Activated T-cell treated with anti-CD3 and anti-CD28 coated beads for 48 hours (primary cell): ENCODE data around the gene HELZ.
"Not testable (repeated sequence)": the region's sequence is repeated elsewhere in the genome, so short reads cannot be mapped to it uniquely, and the experiment has no call there.

Experiments
- DNase-seq: peaks from one replicate; pipeline ENCODE4 v3.0.0-alpha.2; 2020; ENCODE audit warnings: low read depth

HELZ gene

DNA sequence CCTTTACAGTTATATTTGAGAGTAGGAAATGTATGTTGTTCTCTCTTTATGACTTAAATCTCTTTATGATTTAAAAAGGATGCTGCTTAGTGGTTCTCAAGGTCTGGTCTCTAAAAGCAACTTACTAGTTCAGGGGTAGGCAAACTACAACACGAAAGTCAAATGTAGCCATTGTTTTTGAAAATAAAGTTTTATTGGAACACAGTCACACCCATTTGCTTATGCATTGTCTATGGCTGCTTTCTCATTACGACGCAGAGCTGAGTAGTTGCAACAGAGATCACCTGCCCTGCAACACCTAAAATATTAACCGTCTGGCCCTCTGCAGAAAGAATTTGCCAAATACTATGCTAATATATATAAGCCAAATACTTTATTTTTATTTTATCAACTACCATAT is 58.2 kb downstream of the HELZ start:
- no peak for DNase-seq

DNA sequence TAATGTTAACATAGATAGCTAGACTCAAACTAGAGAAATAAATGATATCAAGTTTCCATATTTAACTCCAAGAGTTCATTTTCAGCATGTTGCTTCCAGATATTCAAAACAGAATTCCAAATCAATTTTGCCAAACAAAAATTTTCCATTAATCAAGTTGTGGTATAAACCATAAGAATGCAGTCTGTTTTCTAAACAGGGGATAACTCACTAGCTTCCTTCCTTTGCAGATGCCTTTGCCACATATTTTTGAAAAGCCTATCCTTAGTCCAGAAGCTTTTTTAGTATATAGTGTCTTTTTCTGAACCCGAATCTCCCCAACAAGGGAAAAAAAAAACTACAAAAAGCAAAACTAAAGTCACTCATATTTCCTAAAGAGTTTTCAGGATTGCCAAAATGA is 61.5 kb downstream of the HELZ start:
- DNase-seq, result no peak

DNA sequence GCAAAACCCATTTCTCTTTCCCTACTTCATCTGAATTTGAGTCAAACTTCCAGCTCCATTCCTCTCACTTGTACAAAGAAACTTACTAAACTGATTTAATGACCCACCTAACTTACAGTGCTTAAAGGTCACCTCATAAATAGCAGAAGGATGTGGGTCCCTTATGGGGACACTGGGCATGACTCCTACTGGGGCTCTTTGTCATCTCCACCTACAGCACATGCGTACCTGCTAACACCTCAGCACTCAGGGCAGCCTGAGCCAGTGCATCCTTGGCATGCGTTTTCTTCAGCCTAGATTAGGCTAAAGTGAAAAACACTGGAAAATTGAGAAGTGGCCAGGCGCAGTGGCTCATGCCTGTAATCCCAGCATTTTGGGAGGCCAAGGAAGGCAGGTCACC is 63.2 kb downstream of the HELZ start:
- DNase-seq, result no peak

DNA sequence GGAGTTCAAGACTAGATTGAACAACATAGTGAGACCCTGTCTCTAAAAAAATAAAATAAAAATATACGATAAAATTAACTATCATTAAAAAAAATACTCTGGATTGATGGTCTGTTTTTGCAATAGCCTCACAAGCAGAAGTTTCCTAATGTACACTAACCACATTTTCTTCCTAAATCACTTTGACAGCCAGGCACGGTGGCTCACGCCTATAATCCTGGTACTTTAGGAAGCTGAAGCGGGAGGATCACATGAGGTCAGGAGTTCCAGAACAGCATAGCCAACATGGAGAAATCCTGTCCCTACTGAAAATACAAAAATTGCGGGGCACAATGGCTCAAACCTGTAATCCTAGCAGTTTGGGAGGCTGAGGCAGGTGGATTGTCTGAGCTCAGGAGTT is 64.7 kb downstream of the HELZ start:
- no peak for DNase-seq

DNA sequence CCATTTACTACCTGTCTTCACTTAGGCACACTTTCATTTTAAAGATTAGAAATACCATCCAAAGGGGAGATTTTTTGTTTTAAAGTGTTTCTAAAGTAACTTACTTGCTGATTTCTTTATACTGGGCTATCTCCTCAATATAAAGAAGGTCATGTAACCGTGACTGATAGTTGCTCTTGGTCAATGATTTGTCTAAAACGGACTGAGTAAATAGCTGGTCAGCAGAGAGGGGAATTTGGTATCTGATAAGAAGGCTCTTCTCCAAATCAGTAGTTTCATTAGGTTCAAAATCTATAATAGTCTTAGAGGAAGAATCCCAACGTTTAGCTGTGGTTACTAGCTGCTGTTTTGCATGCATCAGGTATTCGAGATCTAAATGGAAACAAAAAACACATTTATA is 66.4 kb downstream of the HELZ start:
- no peak for DNase-seq

DNA sequence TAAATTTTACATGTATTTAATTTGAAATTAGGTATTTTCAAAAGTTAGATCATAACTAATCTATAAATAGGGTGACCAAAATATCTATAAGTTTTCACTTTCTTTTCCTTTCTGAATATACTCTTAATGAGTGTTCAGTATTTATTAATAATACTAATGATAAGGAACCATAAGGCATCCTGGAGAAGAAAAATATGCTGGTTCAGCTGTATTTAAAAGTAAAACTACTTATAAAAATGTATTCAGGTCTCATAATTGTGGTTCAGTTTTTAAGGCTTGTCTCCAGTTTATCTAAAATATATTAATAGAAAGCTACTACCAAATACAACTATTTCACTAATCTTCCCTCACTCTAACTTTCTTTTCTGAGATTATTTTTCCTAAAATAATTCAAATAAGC is 67.3 kb downstream of the HELZ start:
- no peak for DNase-seq

DNA sequence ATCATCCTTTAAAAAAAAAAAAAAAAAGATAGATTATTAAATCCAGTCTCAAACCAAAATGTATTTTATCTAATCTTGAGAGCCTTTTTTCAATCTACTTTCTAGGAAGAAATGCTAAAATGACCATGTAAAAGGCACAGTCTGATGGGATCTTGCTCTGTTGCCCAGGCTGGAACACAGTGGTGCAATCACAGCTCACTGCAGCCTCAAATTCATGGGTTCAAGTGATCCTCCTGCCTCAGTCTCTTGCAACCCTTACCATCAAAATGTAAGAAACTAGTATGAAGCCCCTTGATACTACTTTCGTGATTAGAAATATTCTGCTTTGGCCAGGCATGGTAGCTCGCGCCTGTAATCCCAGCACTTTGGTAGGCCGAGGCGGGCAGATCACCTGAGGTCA is 70.8 kb downstream of the HELZ start:
- DNase-seq, result no peak

DNA sequence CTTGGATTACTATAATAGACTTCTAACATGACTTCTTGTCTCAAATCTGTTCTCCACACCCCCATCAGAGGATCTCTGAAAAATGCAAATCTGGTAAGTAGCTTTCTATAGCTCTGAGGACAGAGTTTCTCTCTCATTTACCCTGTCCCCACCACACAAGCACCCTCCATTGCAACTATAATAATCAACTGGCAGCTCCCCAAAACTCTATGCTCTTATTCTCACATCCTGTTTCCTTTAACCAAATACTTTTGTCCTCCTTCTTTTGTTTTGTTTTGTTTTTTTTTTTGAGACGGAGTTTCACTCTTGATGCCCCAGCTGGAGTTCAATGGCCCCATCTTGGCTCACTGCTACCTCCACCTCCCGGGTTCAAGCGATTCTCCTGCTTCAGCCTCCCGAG is 73.4 kb downstream of the HELZ start:
- DNase-seq, result no peak

DNA sequence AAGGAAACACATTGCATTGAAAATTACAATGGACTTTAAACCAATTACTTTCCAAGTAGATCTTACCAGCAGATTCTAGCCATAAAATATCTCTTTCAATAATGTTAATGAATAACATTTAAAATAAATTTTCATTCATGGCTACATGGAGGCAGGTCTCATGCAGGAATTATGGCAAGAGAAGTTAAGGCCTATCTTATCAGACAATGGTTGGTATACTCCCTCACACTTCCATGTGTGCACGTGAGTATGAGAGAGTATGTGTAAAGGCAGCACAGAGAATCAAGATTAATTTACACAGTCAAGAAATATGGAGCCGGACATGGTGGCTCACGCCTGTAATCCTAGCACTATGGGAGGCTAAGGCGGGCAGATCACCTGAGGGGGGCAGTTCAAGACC is 76.5 kb downstream of the HELZ start:
- no peak for DNase-seq

DNA sequence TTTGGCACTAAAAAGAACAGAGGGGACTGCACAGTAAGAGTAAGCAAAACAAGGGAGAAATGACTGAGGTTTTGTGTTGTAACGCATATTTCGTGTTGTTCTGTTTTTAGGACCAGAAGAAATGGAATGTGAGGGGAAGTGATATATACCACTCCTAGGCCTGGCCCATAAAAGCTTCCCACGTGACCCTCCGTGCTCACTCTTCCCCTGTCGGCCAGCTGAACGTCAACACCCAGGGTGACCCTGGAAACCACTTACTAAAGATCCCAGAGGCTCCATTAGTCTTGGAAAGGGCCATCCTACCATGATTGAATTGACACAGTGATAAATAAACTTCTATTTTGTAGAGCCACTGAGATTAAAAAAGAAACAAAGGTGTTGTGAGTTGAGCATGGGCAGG is 79.8 kb downstream of the HELZ start:
- no peak for DNase-seq

DNA sequence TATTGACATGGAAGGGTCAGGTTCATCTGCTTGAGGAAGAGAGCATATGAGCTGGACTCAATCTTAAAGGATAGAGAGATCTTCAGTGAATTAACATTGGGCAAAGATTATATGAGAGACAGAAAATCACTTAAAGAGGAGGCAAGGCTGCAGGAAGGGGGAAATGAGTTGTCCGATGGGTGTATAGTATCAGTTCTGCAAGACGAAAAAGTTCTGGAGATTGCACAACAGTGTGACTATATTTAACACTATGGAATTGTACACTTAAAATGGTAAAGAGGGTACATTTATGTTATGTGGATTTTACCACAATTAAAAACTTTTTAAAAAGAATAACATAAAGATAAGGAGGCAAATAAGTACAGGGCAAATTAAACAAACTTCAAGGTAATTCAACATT is 80.7 kb downstream of the HELZ start:
- DNase-seq, result no peak

DNA sequence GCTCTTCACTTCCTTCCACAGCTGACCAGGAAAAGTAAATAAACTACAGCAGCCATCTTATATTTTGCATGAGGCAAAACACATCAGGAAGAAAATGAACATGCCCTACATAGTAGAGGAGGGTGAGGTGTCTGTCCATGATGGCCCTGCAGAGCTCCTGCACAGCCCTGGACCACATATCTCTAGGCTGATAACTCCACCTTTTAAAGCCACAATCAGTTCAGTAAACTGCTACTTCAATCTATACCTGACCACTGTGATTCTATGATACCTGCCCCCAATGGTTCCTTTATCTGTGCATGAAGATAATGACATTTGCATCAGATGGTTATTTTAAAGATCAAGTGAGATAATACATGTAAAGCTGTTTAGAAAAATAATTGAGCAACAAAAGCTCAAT is 82.2 kb downstream of the HELZ start:
- no peak for DNase-seq

DNA sequence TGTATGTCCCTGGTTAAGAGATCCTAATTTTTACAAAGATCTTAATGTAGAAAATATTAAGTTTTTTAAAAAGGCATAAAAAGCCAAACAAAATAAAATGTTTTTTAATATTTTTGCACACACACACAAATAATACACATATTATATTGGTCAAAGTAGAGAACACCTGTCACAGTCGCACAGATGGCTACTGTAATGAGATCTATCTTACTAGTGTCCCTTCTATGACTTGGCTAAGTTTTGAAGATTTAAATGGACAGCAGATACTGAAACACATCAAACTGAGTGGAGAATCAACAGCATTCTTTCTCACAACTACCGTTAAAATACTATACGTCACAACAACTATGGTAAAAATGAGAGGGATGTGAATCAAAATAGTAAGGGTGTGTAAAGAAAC is 83.4 kb downstream of the HELZ start:
- DNase-seq, result no peak

DNA sequence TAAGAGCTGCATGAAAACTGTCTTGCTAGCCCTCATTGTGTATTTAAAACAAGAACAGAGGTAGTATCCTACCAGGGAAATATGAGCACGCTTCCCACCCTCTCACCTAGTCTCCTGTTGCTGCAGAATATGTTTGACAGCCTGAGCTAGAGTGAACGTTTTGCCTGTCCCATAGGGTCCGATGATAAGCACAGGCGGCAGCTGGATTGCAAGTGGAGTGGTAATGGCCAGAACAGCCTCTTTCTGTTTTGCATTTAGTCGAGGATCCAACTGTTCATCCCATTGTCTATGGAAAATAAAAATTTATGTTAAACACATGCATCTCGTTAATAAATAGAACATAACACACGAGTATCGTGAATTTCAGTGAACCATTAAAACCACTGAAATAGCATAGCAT is 84.2 kb downstream of the HELZ start:
- DNase-seq, result no peak

DNA sequence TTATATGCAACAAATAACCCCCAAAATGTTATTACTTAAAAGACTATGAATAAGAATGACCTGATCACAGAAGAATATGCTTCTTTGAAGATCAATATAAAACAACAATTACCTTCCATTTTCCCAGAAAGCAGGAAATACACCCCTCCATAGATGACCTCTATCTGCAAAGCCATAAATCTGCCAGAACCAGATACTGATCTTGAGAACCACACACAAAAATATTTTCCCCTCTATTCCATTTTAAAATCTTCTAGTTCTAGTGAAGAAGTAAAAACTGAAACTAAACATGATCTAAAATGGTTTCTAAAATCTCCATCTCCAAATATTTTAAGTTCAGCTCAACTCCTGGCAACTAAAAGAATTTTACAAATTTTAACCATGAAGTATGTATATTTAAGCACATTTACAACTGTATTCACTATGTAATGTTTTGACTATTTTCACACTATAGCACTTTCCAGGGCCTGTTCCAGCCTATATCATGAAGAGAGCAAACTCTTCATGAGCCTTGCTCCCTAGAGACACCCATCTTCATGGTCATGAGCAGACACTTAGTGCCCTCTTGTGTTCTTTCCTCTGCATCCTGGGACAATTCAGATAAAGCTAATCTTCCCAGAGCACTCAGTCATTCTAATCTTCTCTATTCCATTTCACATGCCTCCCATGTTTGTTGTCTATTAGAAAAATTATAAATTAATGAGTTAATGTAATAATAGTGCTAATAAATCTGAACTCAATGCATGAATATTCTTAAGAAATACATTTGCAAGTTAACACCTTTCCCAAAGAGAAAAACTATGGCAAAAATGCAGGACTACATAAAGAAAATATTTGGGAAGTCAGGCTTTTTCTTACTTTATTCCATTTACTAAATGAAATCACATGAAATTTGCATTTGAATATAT is 87.0 kb downstream of the HELZ start:
- DNase-seq, result no peak

DNA sequence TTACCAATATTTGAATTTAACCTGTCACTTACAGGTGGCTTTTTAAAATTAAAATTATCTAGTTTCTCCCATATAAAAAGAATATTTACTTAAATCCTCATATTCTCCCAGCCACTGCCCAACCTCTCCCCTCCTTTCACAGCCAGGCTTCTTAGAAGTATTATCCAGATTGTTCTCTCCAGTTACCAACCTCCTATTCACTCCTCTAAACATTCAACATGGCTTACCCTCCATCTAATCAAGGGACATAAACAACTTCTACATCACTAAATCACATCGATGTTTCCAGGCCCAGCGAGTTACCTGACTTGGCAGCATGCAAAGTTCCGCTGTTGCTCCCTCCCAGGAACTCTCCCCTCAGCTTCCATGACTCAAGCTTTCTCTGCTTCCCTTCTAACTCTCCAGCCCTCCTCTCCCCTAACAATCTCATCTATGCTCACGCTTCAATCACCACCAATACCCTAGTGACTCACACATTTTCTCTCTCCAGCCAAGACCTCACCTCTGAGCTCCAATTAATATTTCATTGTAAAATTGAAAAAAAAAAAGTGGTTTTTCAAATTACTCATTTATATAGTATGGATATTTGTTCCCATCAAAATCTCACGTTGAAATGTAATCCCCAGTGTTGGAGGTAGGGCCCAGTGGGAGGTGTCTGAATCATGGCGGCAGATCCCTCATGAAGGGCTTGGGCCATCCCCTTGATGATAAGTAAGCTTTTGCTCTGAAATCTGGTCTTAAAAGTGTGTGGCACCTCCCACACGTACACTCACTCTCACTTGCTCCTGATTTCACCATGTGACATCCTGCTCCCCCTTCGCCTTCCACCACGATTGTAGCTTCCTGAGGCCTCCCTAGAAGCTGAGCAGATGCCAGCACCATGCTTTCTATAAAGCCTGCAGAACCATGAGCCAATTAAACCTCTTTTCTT is 88.5 kb downstream of the HELZ start:
- no peak for DNase-seq

DNA sequence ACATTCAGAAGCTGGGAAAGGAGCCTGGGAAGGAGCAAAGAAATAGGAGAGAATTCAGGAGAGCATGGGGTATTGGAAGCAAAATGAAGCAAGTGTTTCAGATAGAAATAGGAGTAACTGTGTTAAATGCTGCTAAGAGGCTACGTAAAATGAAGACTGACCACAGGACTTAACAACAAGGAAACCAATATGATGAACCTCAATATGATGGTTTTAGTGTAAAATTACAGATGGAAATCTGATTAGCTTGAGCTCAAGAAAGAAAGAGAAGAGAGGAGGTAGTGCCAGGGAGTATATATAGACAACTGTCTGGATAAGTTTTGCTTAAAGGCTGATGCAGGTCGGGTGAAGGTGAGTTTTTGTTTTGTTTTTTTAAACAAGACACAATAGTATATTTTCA is 92.2 kb downstream of the HELZ start:
- DNase-seq, result no peak

DNA sequence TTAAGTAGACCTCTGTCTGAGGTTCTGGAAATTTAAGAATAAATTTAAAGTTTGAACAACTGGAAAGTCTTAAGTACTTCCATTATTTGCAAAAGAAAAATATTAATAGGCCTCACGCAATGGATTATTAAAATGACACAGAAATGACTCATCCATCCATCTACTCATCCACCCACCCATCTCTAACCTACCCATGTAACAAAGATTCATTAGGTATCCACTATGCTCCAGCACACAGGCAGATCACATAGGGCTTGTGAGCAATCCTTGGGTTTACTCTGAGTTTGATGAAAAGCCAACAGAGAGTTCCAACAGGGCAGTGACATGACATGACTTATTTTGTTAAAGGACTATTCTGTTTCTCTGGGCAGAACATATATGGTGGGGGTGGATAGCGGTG is 93.3 kb downstream of the HELZ start:
- DNase-seq, result no peak

DNA sequence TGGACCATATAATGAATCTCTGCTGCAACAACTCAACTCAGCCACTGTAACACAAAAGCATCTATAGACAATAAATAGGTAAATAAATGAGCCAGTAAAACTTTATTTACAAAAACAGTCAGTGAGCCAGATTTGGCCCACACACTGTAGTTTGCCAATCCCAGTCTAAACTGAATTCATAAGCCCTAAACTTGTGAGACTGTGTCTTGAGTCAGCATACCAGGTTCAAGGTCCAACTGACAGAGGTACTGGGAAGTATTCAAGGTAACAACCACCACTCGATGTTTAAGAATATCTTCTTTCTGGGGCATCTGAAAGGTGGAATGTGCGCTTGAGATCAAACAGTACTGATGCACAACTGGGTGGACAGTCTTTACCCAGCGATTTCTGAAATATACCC is 94.2 kb downstream of the HELZ start:
- no peak for DNase-seq

DNA sequence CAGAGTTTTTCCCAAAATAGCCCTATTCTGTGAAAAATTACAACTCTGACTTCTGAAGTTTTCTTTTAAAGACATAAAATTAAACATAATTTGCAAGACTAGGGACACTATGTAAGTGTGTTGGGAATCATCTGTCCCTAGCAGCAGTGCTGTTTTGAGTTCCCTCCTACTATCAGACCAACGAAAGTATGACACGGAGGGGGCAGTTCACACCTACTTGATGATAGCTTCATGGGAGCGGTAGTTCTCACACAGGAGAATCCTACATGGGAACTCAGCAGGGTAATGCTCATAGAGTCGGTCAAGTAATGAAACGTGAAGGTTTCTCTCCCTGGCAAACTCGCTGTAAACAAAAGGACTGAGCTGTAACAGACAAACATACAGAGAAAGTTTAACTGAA is 96.6 kb downstream of the HELZ start:
- DNase-seq, result no peak

DNA sequence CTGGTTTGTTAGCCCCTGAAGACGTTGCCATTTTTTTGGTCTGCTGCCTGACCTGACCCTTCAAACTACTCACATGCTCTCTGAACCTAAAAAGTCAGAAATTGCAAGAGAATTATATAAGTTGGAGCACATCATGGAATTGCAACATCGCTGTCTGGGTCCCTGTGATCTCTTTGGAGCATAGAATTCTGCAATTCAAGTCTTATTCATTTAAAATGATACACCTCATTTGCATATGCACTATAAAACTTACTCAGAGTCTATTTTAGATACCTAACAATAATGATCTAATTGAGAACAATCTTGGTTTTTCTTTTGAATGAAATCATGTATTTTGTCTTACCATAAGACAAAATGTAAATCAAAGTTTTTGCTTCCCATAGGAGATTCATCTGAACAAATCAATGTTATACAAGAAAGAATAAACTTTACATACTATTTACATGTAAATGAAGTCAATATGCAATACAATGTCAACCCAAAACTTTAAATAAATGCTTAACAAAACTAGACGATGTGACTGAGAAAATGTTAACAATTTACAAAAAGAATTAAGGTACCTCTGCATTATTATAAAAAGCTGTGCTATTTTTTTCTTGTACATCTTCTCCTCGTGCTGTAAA is 99.7 kb downstream of the HELZ start:
- no peak for DNase-seq

DNA sequence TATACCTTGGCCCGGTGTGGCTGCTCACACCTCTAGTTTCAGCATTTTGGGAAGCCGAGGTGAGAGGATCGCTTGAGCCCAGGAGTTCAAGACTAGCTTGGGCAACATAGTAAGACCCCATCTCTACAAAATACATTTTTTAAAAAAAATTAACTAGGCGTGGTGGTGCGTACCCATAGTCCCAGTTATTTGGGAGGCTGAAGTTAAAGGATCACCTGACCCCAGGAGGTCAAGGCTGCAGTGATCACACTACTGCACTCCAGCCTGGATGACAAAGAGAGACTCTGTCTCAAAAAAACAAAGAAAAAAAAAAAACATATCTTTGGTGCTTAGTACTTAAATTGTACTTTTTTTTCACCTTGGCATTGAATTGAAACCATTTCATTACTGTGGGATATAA is 101.7 kb downstream of the HELZ start:
- DNase-seq, result no peak

DNA sequence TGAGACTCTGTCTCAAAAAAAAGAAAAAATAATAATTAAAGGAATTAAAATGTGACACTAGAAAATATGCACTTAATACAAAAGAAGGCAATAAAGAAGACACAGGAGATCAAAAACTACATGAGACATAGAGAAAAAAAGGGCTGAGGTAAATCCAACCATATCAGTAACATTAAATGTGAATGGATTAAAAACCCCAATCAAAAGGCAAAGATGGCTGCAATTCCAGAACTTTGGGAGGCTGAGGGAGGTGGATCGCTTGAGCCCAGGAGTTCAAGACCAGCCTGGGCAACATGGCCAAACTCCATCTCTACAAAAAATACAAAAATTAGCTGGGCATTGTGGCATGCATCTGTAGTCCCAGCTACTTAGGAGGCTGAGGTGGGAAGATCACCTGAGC is 103.0 kb downstream of the HELZ start:
- not testable (repeated sequence) for DNase-seq
